Astrocyte of the hippocampus (primary cell): Measurements from ENCODE around the gene GIGYF1.
"Not testable (repeated sequence)": the region's sequence is repeated elsewhere in the genome, so short reads cannot be mapped to it uniquely, and the experiment has no call there.

Source experiments
- DNase-seq: peaks from one replicate; pipeline ENCODE4 v3.0.0; 2011; ENCODE audit warnings: low read depth, low spot score

GIGYF1 gene

GRCh38 chr7:100694098-100694745 is at the start of gene GIGYF1:
Gene GIGYF1 (minus strand): TSS chr7:100694250. CDS start chr7:100688238, 6,012 bp downstream.
- DNase-seq: peak; percentile 86

GRCh38 chr7:100739934-100740333 is 45.9 kb upstream of the GIGYF1 start:
- no peak for DNase-seq

GRCh38 chr7:100736671-100737070 is 42.6 kb upstream of the GIGYF1 start:
- no peak for DNase-seq

GRCh38 chr7:100735730-100736129 is 41.7 kb upstream of the GIGYF1 start:
- DNase-seq: no peak

- DNase-seq: no peak
These were observed 38.0 kb upstream of the GIGYF1 start for GRCh38 chr7:100731937-100732636.

- DNase-seq: no peak
These were observed 36.2 kb upstream of the GIGYF1 start for GRCh38 chr7:100730136-100730800.

GRCh38 chr7:100728196-100728595 is 34.1 kb upstream of the GIGYF1 start:
- DNase-seq: no peak

- DNase-seq: peak; percentile 81
These were observed 33.1 kb upstream of the GIGYF1 start for GRCh38 chr7:100726996-100727761.

- not testable (repeated sequence) for DNase-seq
These were observed 30.3 kb upstream of the GIGYF1 start for GRCh38 chr7:100724364-100724763.

- no peak for DNase-seq
These were observed 29.8 kb upstream of the GIGYF1 start for GRCh38 chr7:100723732-100724275.

GRCh38 chr7:100722480-100723212 is 28.6 kb upstream of the GIGYF1 start:
- DNase-seq: no peak

- no peak for DNase-seq
These were observed 27.4 kb upstream of the GIGYF1 start for GRCh38 chr7:100721505-100721812.

- DNase-seq: no peak
These were observed 26.8 kb upstream of the GIGYF1 start for GRCh38 chr7:100720671-100721504.

GRCh38 chr7:100720279-100720670 is 26.2 kb upstream of the GIGYF1 start, which contains the start of gene EPO:
Gene EPO (plus strand): TSS chr7:100720468. CDS start chr7:100720981, 513 bp downstream.
- no peak for DNase-seq

GRCh38 chr7:100719523-100720278 is 25.7 kb upstream of the GIGYF1 start:
- DNase-seq: peak; percentile 61

GRCh38 chr7:100717073-100717472 is 23.0 kb upstream of the GIGYF1 start:
- not testable (repeated sequence) for DNase-seq

GRCh38 chr7:100714725-100715124 is 20.7 kb upstream of the GIGYF1 start:
- no peak for DNase-seq

GRCh38 chr7:100711369-100711768 is 17.3 kb upstream of the GIGYF1 start:
- DNase-seq: peak; percentile 45

GRCh38 chr7:100710452-100710851 is 16.4 kb upstream of the GIGYF1 start:
- DNase-seq: no peak
